ENCODE measurements around the gene IHH. TPM values are rescaled to one million over a fixed set of nuclear protein-coding genes. Genes with fewer than 3 reads are reported as not detected.

The IHH gene
- total RNA-seq (0.37 TPM in 1 of 2 replicates, not detected in the other), polyA plus RNA-seq (0.03 TPM in 1 of 2 replicates, not detected in the other), polyA minus RNA-seq (0.17 TPM in 1 of 2 replicates, not detected in the other), Bru-seq, nascent RNA (not detected), BruChase-seq, experiment 1, labeled RNA remaining after a 6-hour chase (percentile 21 among the genes with signal in this experiment), BruChase-seq, experiment 2, labeled RNA remaining after a 2-hour chase (not detected)
- not detected in 2 replicates for polyA plus RNA-seq (2011; cell fraction: cytosol; rRNA removed)
- polyA plus RNA-seq (2011; cell fraction: nucleus; rRNA removed) = 0.09 and 0.10 TPM in 2 replicates
- polyA plus RNA-seq (2012) = not detected in 2 replicates
- polyA minus RNA-seq (2011; cell fraction: cytosol; rRNA and poly(A)+ RNA removed) = not detected
- 0.29 and 0.34 TPM in 2 replicates for polyA minus RNA-seq (2011; cell fraction: nucleus; rRNA and poly(A)+ RNA removed)
- long read RNA-seq = 0 reads

- H3K27me3 ChIP-seq (ENCODE audit: control insufficient read depth in 2 of 2, insufficient read depth in 2 of 2, low read length in 2 of 2) = peaks cover 54 to 76% of the 10 kb centered on the region in 2 experiments
- no peaks in the 10 kb centered on the region for H3K9me3 ChIP-seq (replicated peaks; ENCODE audit: control insufficient read depth, insufficient read depth, low read length)
- no TSS peak for BruUV-seq (replicated peaks)
- no peaks in the 10 kb centered on the region for H3K9me1 ChIP-seq (replicated peaks; ENCODE audit: control insufficient read depth, extremely low read depth, insufficient read depth, low read length)
- H3K27ac ChIP-seq (ENCODE audit: insufficient read depth, low read depth, low read length) = no peak within 1 kb of the TSS
- TF ChIP-seq CTCF (IDR thresholded peaks at IDR 0.05; ENCODE audit: extremely low read depth in 1 of 2, insufficient read depth in 1 of 2, low read depth in 1 of 2, low read length in 2 of 2) (no peak), EZH2 (IDR thresholded peaks at IDR 0.05; ENCODE audit: borderline replicate concordance, low read depth, low read length, severe bottlenecking) (peak; percentile 97), MYC (IDR thresholded peaks at IDR 0.05; ENCODE audit: low read depth, low read length) (no peak), JUN (IDR thresholded peaks at IDR 0.05; ENCODE audit: borderline replicate concordance, insufficient read depth, insufficient read length, low read depth) (no peak), POLR2AphosphoS5 (IDR thresholded peaks at IDR 0.05; ENCODE audit: insufficient read depth, low read depth, low read length) (no peak)
- no peaks in the 10 kb centered on the region for H3K36me3 ChIP-seq (ENCODE audit: control insufficient read depth in 2 of 2, extremely low read depth in 1 of 2, insufficient read depth in 2 of 2, low read length in 2 of 2)
- H2AFZ ChIP-seq (ENCODE audit: low read depth, low read length) = no peak within 1 kb of the TSS
- H3K4me3 ChIP-seq (replicated peaks in 1 of 3; ENCODE audit: insufficient read depth in 1 of 3, low read depth in 1 of 3, low read length in 3 of 3) = no peak within 1 kb of the TSS
- no peaks in the 10 kb centered on the region for H3K4me1 ChIP-seq (ENCODE audit: control insufficient read depth, extremely low read depth, insufficient read depth, low read length)
- CTCF ChIA-PET = interaction anchor here (1.2 to 6.8 kb wide), 10 partner anchors 12 to 94 kb away, joined by 3 to 178 read pairs (median 6); no protein-coding TSS in a partner anchor
- H3K4me2 ChIP-seq (ENCODE audit: insufficient read depth, low read length) = no peak within 1 kb of the TSS
- H3K9ac ChIP-seq (replicated peaks; ENCODE audit: extremely low read depth, insufficient read depth, low read length) = no peak within 1 kb of the TSS
- FAIRE-seq (no peak), DNase-seq (ENCODE audit: low read depth, low spot score) (no peak)
- POLR2A ChIA-PET = no interaction called here
- intact Hi-C loops (cut with micrococcal nuclease) (no loop called here), dilution Hi-C loops (cut with MboI; ENCODE audit: extremely low pct_ligation_motif_present, low sequenced_read_pairs) (no loop called here)
- H3K79me2 ChIP-seq (ENCODE audit: control insufficient read depth, insufficient read depth, low read length) = no peaks in the 10 kb centered on the region
- H4K20me1 ChIP-seq (replicated peaks; ENCODE audit: control insufficient read depth, extremely low read depth, insufficient read depth, low read length) = no peaks in the 10 kb centered on the region
Measured at GRCh38 chr2:219060821-219061791, at the start of gene IHH. TSS of gene IHH (minus strand) at chr2:219060921. CDS start at chr2:219060467, 454 bp downstream.

All from endothelial cell of umbilical vein (primary cell).